Activated CD8-positive, alpha-beta memory T cell treated with anti-CD3 and anti-CD28 coated beads, Interleukin-2, amount 50 U/mL, for 1 hour (primary cell): Measurements from ENCODE around the gene TMEM269.
"Not testable (repeated sequence)": the region's sequence is repeated elsewhere in the genome, so short reads cannot be mapped to it uniquely, and the experiment has no call there.

Experiments used
- DNase-seq: peaks from one replicate; pipeline ENCODE4 v3.0.0-alpha.2; 2020; ENCODE audit errors: extremely low read depth

The TMEM269 gene

DNA sequence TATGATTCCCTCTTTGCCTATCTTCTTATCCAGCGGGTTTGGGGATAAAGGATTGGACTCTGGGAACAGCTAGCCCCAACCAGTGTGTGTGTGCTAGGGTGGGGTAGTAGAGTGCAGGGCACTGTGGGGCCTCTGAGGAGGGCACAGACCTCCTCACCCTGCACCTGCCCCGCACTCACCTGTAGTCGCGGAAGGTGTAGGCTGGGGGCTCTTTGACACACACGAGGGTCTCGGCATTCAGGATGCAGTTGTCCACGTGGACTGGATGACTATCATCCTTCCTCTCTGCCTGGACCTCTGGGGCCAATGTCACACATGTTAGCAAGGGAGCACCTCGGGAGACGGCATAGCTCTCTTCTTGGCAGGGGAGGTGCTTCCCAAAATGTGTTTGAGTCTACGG is 36.8 kb upstream of the TMEM269 start:
- no peak for DNase-seq

DNA sequence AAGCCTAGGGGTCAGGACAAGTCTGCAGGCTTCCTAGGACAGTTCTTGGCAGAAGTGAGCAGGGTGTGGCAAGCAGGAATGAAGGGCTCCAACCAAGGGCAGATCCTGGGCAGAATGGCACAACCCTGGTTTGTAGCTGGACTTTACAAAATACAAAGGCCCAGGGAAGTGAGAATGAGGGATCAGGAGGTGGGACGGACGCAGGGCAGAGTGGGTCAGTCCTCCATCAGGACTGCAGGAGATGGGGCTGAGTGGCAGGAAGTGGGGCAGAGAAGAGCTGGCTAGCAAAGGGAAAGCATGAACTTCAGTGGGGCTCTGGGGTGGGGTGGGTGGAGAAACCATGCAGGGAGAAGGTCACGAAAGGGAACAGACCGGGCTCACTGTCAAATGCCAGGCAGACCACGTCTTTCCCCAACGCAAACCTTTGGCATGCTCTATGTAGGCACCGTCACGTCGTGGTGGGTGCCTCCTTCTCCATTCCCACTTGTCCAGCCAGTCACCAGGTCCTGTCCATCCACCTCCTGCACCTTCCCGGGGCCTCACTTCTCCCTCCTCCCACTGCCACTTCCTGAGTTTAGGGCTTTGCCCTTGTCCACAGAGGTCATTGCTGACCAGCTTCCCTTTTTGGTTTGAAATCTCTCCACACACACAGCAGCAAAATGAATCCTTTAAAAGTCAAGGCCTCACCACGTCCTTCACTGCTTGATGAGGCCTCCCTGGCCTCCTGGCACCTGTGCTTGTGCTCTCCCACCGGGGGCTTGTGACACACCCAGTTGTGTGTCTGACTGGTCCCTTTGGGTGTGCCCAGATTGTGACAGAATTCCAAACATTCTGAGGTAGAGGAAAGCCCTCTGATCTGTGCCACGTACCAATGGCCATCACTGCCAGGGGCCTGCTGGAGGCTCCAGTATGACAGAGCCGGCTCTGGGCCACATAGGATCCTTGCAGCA is 36.1 kb upstream of the TMEM269 start:
- no peak for DNase-seq

DNA sequence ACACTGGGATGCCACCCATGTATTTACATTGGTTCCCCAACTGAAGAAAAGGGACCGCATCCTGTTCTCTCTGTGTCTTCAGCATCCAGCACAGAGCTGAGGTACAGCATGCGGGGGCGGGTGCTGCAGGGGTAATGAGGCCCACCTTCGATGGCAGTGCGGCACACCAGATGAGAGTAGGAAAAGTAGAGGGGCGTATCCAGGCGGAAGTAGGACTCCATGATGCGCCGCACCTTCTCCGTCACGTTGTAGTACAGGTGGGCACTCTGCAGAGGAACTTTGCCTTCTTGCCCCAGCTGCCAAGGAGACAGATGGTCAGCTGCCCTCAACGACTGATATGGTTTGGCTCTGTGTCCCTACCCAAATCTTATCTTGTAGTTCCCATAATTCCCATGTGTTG is 34.8 kb upstream of the TMEM269 start:
- no peak for DNase-seq

DNA sequence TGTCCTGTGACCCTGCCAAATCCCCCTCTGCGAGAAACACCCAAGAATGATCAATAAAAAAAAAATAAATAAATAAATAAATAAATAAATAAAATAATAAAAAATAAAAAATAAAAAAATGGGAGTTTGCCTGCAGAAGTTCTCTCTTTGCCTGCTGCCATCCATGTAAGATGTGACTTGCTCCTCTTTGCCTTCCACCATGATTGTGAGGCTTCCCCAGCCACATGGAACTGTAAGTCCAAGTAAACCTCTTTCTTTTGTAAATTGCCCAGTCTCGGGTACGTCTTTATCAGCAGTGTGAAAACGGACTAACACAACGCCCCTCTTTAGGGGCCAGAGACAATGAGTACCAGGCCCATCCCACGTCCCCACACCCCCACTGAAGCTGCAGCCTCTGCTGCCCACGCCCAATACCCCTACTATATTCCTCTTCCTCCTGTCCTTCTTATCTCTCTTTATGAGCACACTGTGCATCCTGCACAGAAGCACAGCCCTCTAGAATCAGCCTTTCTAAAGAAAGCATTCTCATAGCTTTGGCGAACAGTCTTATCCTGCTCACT is 33.2 kb upstream of the TMEM269 start:
- DNase-seq, result not testable (repeated sequence)

DNA sequence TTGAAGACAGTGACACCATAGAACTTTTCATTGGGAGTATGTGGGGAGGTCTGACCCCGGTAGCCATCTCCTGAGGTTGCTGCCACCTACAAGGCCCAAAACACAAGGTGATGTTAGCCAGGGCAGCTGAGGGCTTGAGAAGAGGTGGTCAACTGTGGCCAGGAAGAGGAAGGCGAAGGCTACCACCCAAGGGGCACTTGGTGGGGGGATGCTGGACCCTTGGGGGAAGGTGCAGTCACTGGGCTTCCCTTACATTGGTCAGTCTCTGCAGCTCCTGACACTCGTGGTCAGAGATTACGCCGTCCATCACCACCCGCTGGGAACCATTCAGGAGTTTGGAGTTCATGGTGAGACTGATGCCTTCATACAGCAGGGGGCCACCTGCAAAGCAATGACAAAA is 32.5 kb upstream of the TMEM269 start:
- DNase-seq, result no peak

DNA sequence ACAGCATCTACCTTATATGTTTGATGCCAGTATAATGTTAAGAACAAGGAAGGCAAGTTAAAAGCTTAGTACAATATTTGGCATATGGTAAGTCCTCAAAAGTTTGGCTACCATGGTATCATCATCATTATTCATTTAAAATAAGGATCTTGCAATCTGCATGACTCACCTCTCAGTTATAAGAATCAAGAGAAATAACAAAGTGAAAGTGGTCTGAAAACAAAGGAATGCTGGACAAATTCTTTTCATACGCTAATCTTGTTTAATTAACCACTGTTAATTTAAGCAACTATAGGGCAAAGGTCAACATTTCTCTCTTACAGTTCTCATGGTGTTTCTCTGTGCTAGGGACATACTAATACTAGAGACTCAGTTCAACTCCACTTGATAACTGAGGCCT is 31.7 kb upstream of the TMEM269 start:
- no peak for DNase-seq

DNA sequence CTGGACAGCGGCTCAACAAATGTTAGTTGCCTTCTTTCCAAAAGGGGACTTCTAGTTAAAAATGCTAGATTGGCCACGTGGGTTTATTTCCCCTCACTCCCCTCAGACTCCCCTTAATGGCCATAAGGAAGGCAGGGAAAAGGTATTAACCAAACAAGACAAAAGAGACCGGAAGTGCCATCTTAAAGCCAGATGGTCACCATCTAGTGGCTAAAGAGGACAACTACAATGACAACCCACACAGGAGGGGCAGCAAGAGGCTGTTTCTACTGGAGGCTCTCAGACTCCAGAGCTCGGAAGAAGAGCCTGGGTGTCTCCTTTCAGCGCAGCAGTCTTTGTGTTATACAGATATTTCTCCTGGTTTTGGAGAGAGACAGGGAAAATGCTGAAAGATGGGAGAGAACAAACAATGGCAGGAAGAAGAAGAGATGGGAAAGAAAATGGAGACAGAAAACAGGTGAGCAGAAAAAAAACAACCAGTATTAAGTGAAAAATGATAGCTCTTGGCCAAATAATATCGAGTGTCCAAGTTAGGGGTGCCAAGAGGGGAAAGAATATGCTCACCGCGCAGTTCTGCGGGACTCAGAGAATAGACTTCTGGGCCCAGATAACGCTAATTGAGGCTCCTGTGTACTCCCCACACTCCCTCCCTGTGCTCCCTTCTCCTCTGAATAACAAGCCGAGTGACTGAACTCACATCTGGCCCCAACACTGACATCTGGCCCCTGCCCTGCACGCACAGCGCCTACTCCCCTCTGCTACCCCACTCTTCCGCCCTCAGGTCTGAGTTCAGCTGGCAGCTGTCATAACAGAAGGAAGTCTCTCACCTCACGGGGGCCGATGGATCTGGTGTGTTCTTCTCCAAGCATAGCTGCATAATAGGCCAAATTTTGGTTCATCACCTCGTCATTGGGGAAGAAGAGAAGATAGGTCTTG is 27.6 kb upstream of the TMEM269 start:
- DNase-seq, result no peak

DNA sequence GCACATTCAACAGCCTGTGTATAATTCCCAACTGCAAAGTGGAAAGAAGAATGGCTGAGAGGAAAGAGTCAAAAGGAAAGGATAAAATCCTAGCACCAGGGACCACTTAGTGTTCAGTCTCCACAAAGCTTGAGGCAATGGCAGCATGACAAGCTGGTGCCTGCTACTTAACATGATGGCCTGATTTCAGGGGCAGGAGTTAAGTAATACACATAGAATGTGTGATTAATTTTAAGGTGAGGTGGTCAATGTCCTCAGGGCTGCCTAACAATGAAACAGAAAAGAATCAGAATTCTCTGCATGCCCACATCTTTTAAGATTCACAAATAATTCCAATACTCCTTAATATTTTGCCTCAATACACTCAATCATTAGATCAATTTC is 26.9 kb upstream of the TMEM269 start:
- DNase-seq, result no peak

DNA sequence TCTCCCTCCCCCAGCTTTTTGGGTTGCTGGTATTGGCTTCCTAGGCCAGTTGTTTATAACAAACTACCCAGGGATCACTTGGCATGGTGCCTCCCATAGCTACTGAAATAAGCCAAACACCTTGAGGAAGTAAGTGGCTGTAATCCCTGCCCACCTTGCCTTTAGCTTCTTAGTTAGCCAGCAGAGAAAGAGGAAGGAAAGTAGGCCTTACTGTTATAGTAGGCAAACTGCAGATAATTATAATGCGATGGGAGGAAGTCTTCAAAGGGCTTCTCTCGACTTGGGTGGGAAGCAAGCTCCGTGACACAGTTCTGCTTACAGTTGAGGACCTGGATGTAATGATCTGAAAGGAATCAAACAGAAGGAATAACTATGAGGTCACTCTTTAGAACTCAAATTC is 26.1 kb upstream of the TMEM269 start:
- no peak for DNase-seq

DNA sequence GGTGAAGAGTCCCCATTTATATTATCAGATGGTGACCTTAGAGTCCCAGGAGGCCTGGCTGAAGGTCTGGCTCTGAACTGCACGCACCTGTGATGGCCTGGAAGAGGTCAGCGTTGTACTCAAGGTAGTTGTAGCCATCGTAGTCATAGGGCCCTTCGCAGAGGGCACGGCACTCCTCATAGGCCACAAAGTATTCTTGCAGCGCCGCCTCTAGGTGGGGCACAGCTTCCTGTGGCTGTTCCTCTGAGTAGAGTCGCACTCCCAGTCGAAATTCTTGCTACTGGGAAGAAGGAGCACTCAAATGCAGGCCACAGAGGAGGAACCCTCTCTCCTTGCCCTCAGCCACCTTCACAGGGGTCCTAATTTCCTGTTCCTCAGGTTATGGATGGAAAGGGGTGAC is 25.7 kb upstream of the TMEM269 start:
- no peak for DNase-seq

DNA sequence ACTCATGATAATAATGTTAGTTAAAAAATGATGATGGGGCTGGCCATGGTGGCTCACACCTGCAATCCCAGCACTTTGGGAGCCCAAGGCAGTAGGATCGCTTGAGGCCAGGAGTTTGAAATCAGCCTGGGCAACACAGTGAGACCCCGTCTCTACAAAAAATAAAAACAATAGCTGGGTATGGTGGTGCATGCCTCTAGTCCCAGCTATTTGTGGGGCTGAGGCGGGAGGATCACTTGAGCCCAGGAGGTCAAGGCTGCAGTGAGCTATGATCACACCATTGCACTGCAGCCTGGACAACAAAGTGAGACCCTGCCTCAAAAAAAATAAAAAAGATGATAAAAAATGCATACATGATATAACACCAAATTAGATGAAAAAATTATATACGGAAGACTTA is 23.2 kb upstream of the TMEM269 start:
- no peak for DNase-seq

DNA sequence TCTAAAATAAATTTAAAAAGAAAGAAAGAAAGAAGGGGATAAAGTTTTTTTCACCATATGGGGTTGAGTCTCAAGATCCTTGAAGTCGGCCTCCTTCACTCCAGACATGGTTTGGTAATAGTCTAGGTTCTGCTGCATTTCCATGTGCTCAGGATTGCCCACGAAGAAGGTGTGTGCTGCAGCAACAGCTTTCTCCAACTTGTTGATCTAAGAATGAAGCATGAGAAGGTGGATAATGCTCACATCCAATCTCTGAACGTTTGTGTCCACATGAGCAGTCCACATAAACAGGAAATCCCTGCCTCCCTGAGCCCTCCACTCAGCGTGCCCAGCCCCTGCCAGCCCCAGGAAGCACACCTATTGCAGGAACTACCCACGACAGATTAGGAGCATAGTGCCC is 22.5 kb upstream of the TMEM269 start:
- DNase-seq, result no peak

DNA sequence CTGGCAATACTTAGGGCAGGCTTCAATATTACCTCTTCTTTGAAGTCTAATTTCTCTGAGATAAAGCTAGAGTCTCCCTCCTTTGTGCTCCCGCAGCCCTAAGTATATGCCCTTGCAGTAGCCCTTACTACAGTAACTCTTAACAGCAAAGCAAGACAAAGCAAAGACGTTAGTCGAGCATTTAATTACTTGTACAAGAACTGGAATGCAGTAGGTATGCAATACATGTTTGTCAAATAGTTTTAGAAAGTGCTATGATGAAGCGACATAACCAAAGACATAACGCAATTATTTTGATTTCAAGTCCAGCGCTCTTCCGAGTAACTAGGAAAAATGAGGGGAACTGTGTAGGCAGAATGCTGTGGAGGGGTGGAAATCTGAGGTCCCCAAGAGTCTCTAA is 19.5 kb upstream of the TMEM269 start:
- DNase-seq, result no peak

DNA sequence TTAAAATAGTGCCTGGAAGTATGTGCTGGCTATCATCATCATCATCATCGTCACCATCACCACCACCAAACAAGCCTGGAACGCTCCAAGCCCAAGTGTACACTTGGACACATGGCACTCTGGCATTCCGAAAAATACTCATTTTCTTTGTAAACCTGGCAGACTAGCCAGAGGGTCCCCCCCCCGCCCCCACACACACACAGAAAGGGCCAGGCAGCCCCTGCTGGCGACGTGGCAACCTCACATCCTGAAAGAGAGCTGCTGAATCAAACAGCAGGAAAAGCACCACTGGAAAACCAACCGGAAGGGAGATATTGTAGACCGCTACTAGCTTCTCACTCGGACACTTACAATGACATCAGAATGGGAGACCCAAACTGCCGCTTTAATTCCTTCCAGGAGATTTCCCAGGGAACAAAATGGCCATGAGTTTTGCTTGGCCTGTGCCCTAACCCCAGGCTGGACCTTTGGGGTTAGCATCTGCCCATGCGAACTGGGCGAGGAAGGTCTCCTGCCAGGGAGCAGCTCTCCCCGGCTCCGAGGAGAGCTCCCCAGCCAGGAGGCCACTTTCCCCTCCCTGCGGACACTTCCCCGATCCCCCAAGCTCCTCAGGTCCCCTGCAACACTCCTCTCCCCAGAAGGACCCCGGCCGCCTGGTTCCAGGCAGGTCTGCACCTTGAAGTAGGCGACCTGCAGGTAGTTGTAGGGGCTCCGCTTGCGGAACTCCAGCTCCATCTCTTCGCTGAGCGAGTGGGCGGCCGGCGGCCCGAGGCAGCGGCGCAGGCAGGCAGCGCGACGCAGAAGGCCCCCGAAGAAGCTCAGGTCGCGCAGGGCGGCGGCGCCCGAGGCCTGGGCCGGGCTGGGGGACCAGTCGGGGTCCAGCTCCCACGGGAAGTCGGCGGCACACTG is 18.7 kb upstream of the TMEM269 start:
- DNase-seq, result no peak

DNA sequence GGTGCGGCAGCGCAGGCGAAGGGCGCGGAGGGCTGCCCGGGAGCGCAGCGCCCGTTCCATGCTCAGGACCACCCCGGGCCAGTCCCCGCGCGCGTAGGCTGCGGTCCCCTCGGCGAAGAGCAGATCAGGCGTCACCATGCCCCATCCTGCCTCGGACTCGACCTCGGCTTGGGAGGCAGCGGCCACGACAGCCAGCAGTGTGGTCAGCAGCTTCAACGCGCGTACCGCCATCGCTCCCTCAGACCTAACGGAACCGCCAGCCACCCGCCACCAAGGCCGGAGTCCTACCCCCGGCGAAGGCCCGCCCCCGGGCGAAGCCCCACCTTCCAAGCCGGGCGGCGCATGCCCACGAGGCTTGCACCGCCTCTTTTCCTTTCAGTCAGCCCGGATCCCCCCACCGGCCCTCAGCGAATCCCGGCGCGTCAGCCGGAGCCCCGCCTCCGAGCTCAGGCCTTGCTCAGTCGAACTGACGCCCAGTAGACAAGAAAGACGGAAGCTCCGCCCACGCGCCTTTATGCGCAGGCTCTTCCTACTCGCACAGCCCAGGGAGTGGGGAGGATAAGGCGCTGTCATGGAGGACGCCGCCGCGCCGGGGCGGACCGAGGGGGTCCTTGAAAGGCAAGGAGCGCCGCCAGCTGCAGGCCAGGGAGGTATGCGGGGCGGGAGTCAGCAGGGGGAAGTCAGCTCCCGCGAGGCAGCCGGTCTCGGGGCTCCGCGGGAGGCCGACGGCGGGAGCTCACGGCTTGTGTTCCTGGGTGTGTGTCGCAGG is 17.9 kb upstream of the TMEM269 start, which contains the start of the genes C1orf50 and P3H1:
TSS of gene C1orf50 (plus strand) at position 509 of the 769 bp plus-strand sequence. CDS start at position 572, 63 bp downstream.
TSS of gene P3H1 (minus strand) at position 288 of the 769 bp plus-strand sequence. CDS start at position 231, 57 bp downstream.
- peak; percentile 97 for DNase-seq

DNA sequence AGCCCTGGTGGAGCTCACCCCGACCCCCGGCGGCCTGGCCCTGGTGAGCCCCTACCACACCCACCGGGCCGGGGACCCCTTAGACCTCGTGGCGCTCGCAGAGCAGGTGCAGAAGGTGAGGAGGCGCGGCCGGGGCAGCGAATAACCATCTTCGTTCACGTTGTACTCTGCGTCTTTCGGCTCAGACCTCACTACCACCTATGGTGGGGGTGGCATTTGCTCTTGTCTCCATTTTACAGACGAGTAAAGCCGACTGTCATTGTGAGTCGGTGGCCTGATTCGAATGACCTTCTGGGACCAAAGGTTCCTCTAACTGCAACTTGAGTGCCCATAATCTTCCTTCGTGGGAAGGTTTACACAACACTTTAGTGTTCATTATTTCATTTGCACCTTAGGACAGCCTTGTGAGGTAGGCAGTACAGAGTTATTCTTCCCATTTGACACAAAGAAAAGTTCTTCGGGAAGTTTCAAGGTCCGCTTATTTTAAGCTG is 17.2 kb upstream of the TMEM269 start:
- no peak for DNase-seq

DNA sequence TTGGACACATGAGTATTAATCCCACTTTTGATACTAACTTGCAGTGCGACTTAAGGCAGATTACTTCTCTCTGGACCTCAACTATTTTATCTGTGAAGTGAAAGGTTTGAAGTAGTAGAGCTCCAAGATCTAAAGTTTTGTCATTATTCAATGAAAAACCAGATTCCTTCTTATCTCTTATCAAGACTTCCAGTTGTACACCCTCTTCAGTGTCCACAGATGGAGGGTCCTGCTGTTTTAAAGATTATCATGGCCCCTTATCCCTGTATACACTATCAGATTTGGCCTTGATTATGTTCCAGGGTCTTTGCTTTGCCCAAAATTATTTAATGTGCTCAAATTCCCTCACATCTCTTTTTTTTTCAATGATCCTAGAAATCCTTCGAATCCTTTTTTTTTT is 16.6 kb upstream of the TMEM269 start:
- DNase-seq, result no peak

DNA sequence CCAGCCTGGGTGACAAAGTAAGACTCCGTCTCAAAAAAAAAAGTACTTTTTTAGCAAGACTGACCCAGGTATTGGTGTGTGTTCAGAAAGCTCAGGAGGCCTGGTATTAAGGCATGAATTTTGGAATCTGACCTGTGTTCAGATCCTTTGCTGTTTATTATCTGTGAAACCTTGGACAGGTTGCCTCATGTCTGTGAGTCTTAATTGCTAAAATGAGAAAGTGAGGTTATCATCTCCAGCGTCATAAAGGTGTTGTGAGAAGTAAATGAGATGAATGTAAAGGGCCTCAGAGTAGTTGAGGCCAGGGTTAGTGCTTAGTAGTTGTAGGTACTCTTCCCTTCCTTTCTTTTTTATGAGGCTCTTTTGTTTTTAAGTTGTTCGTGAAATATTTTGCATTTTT is 15.0 kb upstream of the TMEM269 start:
- DNase-seq, result no peak

DNA sequence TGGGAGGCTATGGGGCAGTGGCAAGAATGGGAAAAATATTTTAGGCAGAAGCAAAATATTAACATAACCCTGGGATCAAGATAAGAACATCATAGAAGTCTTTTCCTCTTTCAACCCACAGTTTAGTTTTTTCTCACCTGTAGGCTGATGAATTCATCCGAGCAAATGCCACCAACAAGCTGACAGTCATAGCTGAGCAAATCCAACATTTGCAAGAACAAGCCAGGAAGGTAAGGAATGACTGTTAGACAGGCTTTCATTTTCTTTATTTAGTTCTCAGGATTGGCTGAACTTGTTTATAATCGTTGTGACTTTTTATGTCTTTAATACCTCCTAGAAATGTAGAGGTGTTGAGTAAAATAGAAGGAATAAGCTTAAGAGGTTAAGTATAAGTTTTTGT is 11.4 kb upstream of the TMEM269 start:
- no peak for DNase-seq

DNA sequence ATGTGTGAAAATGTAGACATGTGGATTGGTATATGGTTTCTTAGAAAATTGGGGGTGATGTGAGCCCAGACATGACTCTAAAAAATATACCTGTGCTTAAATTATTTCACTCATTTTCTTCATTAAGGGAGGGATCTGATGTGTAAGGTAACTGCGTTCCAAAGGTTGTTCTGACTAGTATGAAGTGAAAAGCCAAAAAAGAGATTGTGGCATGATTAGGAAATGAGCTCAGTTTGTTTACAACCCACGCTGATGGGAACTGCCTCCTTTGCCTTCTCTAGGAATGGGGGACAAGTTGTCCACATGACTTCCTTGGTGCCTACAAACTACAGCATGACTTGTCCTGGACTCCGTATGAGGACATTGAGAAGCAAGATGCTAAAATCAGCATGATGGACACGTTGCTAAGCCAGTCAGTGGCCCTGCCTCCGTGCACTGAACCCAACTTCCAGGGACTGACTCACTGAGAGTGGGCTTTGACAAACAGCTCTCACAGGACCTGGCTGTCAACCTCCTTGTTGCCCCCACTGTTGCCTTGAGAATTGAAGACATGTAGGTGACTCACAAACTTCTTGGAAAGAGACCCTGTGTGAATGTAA is 9.8 kb upstream of the TMEM269 start:
- no peak for DNase-seq
